PC-3 (cell line): ENCODE results near the gene TCEA2.

Source experiments
- CTCF ChIP-seq: fragments of 300-600 bp; sonication (generic); conservative IDR thresholded peaks from 2 replicates; pipeline ENCODE4 v1.5.1; 2017; ENCODE audit warnings: antibody characterized with exemption, low read depth, mild to moderate bottlenecking, low read length
- EZH2 ChIP-seq: fragments of 300-600 bp; sonication (generic); IDR thresholded peaks from one replicate; pipeline ENCODE4 v1.6.1; 2017; ENCODE audit warnings: antibody characterized with exemption, mild to moderate bottlenecking, low read length; ENCODE audit not compliant: unreplicated experiment
- EZH2phosphoT487 ChIP-seq: fragments of 300-600 bp; sonication (generic); IDR thresholded peaks from 2 replicates; pipeline ENCODE4 v1.6.1; 2018; ENCODE audit warnings: mild to moderate bottlenecking, antibody characterized with exemption, low read length, borderline replicate concordance

DNA sequence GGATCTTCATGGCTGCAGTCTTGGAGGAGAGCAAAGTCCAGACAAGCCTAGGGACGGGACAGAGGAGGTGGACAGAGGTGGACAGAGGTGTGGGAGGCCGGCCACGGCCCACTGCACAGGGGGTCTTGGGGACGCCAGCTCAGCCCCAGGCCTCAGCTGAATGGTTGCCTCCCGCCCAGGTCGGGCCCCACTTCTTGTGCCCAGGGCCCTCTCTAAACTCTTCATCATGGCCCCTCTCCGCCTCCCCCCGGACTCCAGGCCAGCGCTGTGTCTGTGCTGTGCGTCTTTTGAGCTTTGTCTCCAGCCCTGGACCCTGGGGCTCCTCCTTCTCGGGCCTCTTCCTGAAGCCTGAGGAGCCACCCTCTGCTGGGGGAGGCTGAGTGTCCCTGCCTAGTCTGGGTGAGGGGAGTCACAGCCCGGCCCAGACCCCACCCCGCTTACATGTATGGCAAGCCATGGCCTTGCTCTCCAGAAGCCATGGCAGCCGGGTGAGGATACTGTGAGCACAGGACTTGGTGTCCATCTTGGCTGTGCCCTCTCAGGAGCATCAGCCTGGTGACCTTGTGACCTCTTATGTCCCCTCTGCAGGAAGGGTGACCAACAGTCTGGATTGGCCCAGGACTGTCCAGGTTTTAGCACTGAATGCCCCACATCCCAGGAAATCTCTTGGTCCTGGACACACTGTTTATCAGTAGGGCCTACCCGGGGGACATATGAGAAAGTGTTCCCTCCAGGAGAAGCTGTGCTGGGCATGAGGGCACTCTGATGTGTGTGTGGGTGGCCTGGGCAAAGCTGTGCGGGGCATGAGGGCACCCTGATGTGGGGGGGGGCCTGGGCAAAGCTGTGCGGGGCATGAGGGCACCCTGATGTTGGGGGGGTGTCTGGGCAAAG is 53.8 kb downstream of the TCEA2 start:
- TF ChIP-seq CTCF (no peak), EZH2phosphoT487 (no peak), EZH2 (no peak)
